HS-5 (cell line): ENCODE data around the gene CASKIN2.
"Not testable (repeated sequence)": the region's sequence is repeated elsewhere in the genome, so short reads cannot be mapped to it uniquely, and the experiment has no call there.

Experiments used
- DNase-seq: peaks from one replicate; pipeline ENCODE4 v3.0.0-alpha.2; 2012; ENCODE audit warnings: low read depth

Gene CASKIN2

DNA sequence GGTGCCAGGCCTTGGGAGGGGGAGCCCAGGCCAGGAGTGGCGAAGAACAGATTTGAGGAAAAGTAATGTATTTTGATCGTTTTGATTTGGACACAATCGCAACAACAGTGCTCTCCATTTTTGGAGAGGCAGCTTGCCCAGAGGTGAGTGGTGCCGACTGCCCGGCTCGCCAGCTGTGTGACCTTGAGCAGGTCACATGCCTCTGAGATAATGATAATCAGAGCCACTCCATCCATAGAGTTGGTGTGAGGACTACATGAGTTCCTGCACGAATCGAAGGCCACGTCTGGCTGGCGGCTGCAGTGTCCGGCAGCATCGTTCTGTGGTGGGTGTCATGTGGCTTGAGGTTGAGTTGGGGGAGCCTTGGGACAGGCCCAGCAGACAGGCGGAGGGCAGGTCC is 30.8 kb upstream of the CASKIN2 start:
- no peak for DNase-seq

DNA sequence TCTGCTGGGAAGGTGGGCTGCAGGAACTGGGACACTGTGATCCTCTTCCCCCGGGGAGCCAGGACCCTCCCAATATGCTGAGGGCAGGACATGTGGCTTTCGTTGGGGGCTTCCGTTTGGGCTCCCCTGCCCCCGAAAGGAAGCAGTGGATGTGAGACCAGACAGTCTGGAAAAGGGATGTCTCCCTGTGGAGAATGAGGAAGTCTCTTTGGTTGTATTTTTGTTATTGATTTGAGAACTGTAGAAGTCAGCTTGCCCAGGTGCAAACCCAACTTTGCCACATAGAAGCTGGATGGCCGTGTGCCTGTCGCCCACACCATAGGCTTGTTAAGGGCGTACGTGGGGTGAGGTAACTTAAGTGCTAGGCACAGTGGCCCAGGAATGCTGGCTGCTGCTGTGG is 28.9 kb upstream of the CASKIN2 start:
- no peak for DNase-seq

DNA sequence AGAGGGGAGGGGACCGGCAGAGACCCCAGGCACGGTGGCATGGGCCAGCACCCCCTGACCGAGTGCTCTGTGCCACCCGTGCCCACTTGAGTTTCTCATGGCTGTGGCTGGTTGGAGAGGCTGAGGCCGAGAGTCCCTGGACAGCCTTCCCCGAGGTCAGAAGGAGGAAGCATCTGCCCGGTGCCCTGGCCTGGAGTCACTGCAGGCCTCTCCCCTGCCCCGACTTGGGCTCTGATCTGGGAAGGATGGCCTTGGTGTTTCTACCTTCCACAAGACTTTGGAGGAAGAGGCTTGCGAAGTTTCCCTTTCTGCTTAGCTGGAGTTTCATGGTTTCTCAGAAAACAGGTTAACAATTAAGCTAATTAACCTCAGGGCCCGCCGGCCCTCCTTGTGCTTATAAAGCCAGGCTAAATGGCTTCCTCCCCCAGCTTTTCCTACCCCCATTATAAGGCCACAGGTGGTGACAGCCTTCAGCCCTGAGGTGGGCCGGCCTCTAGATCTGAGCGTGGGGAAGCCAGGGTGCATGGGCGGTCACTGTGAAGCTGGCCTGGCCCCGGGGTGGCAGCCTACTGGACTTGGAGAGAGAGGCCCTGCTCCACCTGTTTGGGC is 27.5 kb upstream of the CASKIN2 start:
- DNase-seq = no peak

DNA sequence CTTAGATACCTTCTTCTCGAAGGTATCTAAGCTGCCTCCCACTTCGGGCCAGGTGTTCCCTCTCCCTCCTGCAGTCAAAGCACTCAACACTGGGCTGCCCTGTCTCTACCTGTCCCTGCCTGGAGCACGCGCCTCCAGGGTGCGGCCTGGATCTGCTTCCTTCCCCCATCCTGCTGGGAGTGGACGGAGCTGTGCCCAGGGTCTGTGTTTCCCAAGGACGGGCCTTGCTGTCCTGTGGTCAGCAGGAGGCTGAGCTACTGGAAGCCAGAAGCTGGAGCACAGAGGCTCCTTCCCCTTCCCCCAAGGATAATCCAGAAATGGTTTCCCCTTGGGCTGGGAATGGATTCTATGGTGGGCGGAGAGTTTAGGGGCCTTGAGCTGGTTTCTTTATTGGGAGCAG is 26.9 kb upstream of the CASKIN2 start:
- DNase-seq = no peak

DNA sequence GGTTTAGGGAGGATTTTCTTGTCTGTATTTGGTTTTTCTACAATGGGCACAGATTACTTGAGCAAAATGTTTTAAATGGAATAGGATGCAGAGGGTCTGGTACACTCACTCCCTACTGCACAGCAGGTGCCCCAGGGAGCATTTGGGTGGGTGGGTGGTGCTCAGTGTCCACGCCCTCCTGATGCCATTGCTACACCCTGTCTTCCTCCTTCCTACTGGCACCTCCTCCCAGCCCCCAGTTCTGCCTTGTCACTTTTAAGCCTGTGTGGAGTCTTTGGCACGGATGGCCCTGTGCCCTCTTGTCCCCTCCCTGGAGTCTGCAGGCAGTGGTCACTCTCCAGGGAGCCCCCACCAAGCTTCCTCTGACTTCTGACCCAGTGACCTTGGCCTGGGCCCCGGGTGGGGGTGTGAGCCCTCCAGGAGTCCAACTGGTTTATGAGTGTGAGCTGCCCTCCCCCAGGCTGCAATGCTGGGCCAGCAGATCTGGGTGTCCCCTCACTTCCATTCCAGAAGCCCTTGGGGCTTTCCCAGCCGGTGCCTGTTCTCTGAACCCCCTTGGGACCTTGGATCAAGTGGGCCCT is 25.7 kb upstream of the CASKIN2 start:
- DNase-seq = no peak

DNA sequence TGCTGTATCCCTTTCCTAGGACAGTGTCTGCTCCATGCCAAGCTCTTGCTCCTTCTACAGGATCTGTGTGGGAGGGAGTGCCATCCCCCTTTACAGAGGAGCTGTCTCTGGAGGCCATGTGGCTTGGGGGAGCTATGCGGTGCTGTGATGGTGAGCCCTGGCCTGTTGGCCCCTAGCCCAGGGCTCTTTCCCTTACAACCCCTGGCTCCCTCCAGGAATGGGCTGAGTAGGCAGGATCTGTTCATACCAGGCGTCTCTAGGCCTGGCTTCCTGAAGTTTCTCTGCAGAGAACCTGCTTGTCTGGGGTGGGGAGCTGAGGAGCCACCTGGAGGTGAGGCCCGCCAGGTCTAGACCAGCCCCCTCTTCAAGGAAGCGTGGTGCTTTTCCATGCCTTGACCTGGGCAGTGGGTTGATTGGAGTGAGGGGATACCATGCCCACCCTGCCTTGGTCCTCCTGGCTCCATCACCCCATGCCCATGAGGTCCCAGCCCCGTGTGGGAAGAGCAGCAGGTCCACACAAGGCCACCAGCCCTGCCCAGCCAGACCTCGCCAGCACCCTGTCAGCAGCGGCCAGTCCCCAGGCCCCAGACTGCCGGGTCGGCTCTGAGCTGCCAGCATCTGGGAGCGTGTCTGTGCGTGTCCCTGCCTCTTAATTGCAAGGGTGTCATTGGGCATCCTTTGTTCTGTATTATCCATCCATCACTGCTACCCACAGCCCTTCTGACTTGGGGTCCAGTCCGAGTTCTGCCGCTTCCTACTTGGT is 24.8 kb upstream of the CASKIN2 start:
- DNase-seq = no peak

DNA sequence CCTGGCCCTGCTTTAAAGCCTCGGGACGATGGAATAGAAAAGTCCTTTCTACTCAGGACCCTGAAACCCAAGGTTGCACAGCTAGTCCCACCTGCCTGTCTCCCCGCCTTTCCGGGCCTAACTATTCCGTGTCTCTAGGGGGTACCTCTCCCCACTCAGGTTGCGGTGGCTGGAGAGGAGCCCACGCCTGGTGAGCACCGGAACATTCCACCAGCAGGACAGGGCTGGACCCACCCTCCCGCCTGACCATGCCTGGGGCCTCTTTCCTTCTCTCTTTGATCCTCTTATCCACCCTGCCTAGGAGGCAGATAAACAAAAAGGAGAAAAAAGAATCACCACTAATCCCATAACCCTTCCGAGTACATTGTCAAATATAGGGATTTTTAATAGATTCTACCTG is 21.0 kb upstream of the CASKIN2 start:
- no peak for DNase-seq

DNA sequence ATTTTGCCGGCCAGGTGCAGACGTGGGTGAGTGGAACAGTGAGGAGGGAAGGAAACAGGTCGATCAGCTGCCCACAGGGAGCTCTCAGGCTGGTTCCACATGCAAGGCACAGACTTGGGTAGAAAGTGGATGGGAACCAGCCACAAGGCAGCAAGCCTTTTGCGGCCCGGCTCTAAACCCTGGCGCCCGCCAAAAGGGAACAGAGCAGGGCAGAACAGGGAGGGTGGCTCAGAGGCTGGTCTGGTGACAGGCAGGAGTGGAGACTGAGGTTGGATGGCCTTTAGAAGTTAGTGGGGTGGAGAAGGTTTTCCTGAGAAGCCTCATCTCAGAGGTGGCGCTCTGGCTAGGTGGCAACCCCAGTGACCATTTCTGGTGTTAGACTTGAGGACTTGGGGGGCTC is 20.5 kb upstream of the CASKIN2 start:
- no peak for DNase-seq

DNA sequence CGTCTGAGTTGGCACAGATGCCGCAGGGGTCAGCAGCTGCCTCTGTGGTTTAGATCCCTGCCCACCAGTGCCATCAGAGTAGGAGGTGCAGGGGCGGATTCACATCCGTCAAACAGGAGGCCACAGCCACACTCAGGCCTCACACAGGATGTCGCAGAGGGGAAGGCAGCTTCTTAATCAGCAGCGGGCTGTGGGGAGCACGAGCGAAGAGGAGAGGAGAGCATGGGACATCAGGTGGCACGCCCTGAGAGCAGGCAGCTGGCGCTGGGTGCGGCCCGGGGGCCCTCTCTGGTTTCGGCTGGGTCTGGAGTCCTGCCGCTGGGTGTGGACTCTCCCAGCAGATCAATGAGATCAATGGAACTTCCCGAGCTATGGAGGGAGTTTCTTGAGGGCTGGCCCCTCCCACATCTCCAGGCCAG is 19.8 kb upstream of the CASKIN2 start:
- no peak for DNase-seq

DNA sequence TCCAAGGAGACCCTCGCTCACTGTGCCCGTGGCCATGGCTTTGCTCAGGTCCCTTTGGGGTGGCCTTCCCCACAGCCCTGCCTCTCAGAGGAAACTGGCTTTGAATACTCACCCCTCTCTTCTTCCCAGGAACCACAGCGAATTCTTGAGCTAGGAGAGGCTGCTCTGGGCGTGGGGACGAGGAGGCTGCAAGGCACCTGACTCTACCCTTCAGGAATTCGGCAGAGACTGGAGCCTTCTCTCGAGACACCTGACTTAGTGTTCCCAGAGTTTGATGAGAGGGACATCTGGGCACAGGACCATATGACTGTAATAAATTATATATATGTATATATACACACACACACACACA is 16.4 kb upstream of the CASKIN2 start:
- no peak for DNase-seq

DNA sequence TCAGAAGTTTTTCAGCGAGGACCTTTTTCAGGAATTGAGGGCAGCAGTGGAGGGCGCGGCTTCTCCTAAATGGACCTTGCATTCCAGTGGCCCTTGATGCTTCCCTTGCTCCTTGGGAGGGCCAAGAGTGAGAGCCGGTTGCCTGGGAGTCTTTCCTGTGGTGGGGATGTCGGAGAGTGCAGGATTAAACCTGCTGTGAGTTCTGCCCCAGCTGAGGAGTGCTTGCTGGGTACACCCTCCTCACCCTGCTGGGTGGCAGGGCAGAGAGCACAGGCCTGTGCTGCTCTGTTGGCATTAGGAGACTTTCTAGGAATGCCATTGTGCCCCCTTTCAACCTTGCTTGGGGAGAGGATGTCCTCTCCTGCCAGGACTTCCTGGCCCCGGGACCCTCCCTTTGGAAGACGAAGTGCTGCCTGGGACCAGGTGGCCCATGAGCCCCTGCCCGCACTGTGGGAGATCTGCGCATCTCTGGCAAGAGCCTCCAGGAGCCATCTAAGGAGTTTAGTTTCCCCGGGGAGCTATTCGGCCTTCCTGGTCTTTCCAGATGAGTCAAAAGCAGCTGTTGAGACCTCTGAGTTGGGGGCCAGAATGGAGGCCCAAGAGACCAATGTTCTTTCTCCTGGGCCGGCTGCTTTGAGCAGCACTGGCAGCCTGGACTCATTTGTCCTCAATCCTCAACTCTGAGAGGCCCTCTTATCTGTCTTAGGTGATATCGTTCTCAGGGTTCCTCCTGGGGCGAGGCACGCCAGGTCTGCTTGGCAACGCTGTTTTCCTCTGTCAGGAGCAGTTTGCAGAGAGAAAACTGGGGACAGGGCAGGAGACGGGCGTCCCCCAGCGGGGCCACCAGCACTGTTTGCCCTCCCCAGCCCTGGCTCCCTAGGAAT is 15.7 kb upstream of the CASKIN2 start:
- no peak for DNase-seq

DNA sequence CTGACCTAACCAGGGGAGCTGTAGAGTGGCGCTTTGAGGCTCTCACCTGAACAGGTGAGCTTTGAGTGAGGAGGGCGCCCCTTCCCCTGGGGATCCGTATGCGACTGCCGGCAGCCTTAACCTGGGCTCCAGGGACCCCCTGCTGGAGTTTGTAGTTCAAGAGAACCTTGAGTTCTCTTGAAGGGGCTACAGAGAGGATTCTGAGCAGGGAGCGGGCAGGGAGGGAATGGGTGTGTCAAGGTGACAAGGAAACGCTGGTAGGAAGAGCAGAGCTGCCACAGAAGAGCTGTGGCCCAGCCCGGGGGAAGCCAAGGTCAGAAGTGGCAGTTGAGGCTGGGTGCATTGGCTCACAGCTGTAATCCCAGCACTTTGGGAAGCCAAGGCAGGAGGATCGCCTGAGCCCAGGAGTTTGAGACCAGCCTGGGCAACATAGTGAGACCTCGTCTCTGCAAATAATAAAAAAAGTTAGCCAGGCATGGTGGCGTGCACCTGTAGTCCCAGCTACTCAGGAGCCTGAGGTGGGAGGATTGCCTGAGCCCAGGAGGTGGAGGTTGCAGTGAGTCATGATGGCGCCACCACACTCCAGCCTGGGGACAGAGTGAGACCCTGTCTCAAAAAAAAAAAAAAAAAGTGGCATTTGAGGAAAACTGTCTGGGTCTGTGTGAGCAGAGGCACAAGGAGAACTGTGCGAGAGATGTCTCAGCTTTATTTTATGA is 11.4 kb upstream of the CASKIN2 start:
- DNase-seq = no peak

DNA sequence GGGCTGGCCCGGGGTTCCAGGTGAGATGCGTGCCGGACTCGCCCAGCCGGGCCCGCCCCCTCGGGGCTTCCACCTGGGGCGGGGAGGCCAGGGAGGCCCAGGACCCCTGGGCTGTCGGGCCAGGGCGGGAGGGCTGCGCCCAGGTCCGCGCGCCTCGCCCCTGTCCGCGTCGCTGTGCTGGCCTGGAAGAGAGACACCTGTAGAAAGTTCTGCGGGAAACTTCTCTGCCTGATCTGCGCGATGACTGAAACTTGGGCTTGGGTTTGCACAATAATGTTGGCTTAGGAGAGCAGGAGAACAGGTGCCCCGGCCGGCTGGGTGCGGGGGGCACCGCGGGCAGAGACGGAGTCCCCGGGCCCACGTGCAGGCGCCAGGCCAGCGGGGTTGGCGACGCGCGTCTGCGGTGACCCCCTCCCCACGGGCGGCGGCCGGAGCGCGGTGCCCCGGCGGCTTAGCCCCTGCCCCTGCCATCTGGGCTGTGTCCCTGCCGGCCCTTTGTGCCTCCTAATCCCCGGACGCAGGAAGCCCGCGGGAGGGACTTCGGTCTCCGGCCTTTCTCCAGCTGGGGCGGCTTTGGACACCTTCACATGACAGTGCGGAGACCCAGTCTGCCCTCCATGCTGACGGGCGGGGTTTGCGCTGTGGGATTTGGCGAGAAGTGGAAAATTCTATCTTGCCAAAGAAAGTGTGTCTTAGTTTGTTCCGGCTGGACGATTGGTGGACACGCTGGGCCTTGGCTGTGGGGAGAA is 10.6 kb upstream of the CASKIN2 start:
- DNase-seq = no peak

DNA sequence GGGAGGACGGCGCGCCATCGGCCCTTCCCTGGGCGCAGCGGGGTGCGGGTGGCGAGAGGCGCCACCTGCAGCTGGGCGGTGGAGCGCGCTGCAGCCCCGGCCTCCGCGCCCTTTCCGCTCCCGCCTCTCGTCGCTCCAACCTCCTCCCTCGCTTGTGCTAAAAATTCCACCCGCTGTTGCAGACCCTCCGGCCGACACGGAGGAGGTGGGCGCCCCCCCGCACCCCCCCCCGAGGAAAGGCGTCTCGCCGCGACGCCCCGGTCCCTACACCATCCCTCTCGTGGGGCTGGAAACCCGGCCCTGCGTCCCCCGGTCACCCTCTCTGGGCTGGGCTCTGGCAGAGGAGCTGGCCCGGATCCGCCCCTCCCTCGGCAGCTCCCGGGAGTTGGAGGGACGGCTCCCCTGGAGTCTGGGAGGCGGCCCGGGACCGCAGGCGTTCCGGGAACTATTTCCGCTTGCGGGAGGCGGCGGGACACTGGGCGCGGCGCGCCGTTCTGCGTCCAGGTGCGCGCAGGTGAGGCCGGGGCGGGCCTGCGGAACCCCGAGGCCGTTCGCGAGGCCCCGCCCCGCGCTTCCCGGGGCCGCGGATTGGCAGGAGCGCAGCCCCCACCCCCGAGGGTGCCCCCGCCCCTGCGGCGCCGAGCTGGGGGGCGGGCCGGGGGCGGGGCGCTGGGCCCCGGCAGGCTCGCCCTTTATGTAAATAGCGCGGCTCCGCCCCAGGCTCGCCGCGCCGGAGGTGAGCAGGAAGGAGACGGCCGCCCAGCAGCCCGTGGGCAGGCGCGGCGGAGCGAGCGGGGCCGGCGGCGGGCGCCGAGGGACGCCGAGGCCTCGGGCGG is 9.9 kb upstream of the CASKIN2 start, which contains the start of gene LLGL2:
Gene LLGL2 (plus strand): TSS at position 728 of the 836 bp plus-strand sequence. CDS start 17,730 bp downstream, outside the sequence.
- no peak for DNase-seq

DNA sequence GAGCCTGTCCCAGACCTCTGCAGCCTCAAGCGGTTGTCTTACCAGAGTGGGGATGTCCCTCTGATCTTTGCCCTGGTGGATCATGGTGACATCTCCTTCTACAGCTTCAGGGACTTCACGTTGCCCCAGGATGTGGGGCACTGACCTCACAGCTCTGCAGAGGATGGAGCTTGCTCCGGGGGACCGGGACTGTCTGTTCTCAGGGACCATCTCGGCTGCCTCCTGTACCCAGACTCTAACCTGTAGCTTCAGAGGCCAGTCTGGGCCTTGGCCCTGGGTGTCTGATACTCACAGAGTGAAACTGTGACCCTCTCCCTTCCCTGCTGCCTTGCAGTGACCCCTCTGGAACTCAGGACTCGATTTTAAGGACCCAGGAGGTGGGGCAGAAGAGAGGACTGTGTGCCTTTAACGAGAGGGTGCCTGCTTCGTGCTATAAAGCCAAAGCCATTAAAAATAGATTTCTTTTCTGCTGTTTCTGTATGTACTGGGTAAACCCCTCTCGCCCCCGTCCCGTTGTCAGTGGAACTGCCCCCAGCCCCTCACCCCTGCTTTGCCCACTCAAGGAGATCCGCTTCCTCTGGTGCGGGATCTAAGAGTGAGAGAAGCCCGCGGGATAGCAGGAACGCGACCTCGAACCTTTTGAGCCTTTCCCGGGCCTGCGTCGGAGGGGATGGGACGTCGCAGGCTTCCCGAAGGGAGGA is 9.1 kb upstream of the CASKIN2 start:
- no peak for DNase-seq

DNA sequence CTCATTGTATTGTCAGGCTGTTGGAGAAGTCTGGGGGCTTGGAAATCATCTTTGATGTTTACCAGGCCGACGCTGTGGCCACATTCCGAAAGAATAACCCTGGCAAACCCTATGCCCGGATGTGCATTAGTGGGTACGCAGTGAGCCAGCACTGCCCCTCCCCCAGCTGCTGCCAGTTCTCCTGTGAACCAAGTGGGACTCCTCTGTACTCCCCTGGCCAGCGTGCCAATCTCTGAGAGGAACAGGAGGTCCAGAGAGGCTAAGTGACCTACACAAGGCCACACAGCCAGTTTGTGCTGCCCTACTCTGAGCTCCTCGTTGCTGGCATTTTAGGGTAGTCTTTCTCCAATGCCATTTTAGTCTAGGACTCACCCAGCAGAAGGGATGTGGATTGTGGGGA is 8.3 kb upstream of the CASKIN2 start:
- DNase-seq = no peak

DNA sequence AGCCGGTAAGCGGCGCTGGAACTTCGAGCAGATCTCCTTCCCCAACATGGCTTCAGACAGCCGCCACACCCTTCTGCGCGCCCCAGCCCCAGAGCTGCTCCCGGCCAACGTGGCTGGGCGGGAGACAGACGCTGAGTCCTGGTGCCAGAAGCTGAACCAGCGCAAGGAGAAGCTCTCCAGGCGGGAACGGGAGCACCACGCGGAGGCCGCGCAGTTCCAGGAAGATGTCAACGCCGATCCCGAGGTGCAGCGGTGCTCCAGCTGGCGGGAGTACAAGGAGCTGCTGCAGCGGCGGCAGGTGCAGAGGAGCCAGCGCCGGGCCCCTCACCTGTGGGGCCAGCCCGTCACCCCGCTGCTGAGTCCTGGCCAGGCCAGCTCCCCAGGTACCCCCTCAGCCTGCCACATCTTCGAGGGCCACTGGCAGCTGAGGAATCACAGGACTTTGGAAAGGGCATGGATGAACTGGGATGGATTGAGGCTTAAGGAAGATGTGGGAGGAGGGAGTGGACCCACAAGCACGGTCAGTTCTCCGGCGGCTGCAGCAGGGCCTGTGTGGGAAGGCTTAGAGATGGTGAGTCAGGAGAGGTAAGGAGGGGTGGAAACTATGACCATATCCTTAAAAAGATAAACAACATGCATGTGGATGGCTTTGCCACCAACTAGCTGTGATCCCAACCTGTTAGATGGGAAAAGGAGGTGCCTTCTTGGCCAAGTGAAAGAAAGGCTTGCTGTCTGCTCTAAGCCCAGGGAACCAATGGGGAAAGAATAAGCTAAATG is 6.8 kb upstream of the CASKIN2 start:
- DNase-seq = no peak

DNA sequence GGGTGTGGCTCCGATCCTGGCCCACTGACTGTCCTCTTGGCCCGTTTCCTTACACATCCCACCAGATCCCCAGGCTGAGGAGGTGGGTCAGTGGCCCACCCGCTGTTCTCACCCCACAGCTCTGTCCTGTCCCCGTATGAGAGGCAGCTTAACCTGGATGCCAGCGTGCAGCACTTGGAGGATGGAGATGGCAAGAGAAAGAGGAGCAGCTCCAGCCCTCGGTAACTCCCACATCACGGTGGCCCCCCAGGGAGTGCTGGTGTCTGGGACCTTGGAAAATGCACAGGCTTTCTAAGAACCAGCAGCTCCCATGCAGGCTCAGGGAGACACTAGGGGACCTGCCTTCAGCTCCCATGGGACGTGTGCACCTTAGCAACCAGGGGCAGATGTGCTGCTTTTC is 6.0 kb upstream of the CASKIN2 start:
- no peak for DNase-seq

DNA sequence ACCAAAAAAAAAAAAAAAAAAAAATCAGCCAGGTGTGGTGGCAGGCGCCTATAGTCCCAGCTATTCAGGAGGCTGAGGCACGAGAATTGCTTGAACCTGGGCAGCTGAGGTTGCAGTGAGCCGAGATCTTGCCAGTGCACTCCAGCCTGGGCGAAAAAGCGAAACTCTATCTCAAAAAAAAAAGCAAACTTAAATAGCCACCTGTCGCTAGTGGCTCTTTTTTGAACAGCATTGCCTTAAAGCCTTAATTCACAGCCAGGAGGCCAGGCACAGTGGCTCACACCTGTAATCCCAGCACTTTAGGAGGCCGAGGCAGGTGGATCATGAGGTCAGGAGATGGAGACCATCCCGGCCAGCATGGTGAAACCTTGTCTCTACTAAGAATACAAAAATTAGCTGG is 5.1 kb upstream of the CASKIN2 start:
- DNase-seq = not testable (repeated sequence)
